Activated naive CD4-positive, alpha-beta T cell treated with anti-CD3 and anti-CD28 coated beads for 36 hours (primary cell): ENCODE measurements around the gene RCAN1. TPM values are rescaled to one million over a fixed set of nuclear protein-coding genes. Genes with fewer than 3 reads are reported as not detected.

Source experiments
- CTCF ChIA-PET: fragments of 350-600 bp; sonication (Branson Sonifier 250); formaldehyde crosslinking; loops from one replicate; lab custom pipeline; 2021; ENCODE audit warnings: antibody characterized with exemption; lab: Charles Lee
- DNase-seq: peaks from one replicate; pipeline ENCODE4 v3.0.0-alpha.2; 2020
- H3K27ac Mint-ChIP-seq: one replicate; pipeline ENCODE4 v1.8.0; 2021; ENCODE audit warnings: mild to moderate bottlenecking, mixed read lengths
- H3K27me3 Mint-ChIP-seq: one replicate; pipeline ENCODE4 v1.8.0; 2021; ENCODE audit warnings: low read depth, mixed read lengths
- H3K36me3 Mint-ChIP-seq: one replicate; pipeline ENCODE4 v1.8.0; 2021; ENCODE audit warnings: low read depth, mixed read lengths
- H3K4me1 Mint-ChIP-seq: one replicate; pipeline ENCODE4 v1.8.0; 2021; ENCODE audit warnings: low read depth, mixed read lengths
- H3K4me3 Mint-ChIP-seq: one replicate; pipeline ENCODE4 v1.8.0; 2021; ENCODE audit warnings: mild to moderate bottlenecking, moderate library complexity, mixed read lengths
- H3K9me3 Mint-ChIP-seq: one replicate; pipeline ENCODE4 v1.8.0; 2021; ENCODE audit warnings: mixed read lengths
- intact Hi-C: fragments of 100-400 bp; cut with micrococcal nuclease; formaldehyde crosslinking; loops from one replicate; pipeline ENCODE4 v1.15.1; 2023
- total RNA-seq, 2 experiments: library from RNA; stranded (reverse); gene quantifications; one replicate each; pipeline ENCODE4 v1.2.3, GENCODE V29; 2021

RCAN1 gene
- total RNA-seq, 2 experiments from 2014 or later = 2.3 to 2.9 TPM

DNA sequence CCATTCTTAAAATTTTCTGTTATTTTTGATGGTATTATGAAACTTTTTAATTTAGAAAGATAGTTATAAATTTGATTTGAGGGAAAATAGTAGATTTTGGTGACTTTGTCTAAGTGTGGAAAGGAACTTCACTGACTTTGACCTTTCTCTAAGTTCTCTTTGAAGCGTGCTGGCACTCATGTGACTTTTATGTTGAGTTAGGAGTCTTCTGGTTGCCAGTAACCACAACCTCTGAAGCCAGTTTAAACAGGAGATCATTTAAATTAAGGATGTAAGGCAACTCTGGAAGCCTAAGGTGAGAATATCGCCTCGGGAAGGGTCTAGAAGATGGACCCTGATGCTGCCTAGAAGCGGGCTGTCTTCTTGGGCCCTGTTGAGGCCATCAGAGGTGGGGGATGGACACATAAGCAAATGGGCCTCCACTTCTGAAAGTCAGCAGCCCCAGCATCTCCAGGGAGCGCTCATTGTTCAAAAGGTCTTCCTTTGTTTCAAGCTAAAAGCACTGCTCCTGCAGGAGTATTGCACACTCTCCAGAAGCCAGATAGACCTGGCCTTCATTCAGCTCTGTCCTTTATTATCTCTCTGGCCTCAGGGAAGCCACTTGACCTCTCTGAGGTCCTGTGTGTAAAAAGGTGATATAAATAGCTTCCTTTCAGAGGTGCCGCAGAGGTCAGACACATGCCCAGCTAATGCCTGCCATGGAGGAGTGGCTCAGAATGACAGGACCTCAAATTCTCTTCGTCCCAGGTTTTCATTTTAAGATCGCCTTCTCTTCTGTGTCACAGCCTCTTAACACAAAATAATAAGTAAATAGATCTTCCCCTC lies 5.1 kb upstream of the RCAN1 start:
- no peaks in the 10 kb centered on the region for H3K9me3 Mint-ChIP-seq
- H3K4me1 Mint-ChIP-seq = peaks cover 3% of the 10 kb centered on the region
- peaks cover 3% of the 10 kb centered on the region for H3K27me3 Mint-ChIP-seq
- intact Hi-C loops = loop anchor here (5.0 kb wide), 1 partner anchor 703 kb away; the partner anchor contains the start of gene ATP5PO
- CTCF ChIA-PET = interaction anchor here (0.9 to 2.0 kb wide), 3 partner anchors 11 to 252 kb away, joined by 3 to 9 read pairs (median 4); no protein-coding TSS in a partner anchor
- no peak overlapping the region for H3K27ac Mint-ChIP-seq
- DNase-seq = no peak
- H3K36me3 Mint-ChIP-seq = no peaks in the 10 kb centered on the region
- no peak overlapping the region for H3K4me3 Mint-ChIP-seq

DNA sequence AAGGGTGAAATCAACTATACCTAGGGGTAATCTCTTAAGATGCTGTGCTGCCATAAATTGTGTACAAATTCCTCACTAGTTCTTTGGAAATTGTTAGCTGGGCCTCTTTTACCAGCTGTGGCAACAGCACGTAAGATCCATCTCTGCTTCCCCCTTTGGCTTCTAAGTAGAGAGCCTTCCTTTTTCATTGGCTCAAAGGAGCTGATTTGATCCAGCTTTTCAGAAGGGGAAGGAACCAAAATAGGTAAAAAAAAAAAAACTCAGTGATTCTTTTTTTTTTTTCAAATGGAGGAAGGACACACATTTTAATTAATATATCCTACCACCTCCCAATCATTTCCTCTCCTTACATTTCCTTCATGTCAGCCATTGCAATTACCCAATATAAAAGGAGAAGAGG lies 4.0 kb upstream of the RCAN1 start:
- Mint-ChIP-seq H3K9me3 (no peaks in the 10 kb centered on the region), H3K4me1 (peaks cover 6% of the 10 kb centered on the region), H3K36me3 (no peaks in the 10 kb centered on the region), H3K27ac (no peak overlapping the region), H3K4me3 (no peak overlapping the region), H3K27me3 (peaks cover 3% of the 10 kb centered on the region)
- CTCF ChIA-PET = interaction anchor here (1.2 to 1.7 kb wide), 2 partner anchors 12 to 16 kb away, joined by 4 to 6 read pairs; no protein-coding TSS in a partner anchor
- DNase-seq = no peak
- intact Hi-C loops = loop anchor here (5.0 kb wide), 1 partner anchor 702 kb away; the partner anchor contains the start of gene ATP5PO

DNA sequence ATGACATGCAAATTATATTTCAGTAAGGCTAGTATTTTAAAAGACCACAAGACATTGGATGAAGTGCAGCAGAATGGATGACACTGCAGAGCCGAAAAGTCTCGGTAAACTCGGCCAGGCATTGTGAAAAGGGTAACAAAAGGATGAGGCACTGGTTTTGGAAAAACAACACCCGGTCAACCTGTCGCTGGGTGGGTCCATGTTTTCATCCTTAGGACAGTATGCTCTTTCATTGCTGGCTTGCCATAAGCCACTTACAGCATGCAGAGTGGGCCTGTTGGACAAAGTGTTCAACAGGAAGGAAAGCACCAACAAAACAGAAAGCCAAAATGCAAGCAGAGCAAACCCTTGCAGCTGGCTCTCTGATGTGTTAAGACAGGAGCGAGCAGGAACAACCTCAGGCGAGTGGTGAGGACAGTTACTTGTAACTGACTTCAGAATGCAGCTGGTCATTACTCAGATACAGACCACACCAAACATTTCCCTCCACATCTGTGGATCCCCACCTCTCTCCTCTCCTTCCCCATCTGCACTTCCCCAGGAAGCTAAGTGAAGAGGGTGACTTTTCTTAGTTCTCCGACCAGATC lies 2.9 kb upstream of the RCAN1 start:
- Mint-ChIP-seq H3K27ac (no peak overlapping the region), H3K4me3 (no peak overlapping the region), H3K36me3 (no peaks in the 10 kb centered on the region), H3K9me3 (no peaks in the 10 kb centered on the region), H3K4me1 (peaks cover 13% of the 10 kb centered on the region), H3K27me3 (no peaks in the 10 kb centered on the region)
- no peak for DNase-seq
- CTCF ChIA-PET = interaction anchor here (0.6 to 1.7 kb wide), 3 partner anchors 13 to 1181 kb away, joined by 4 to 6 read pairs (median 5); no protein-coding TSS in a partner anchor
- intact Hi-C loops = loop anchor here (5.0 kb wide), 1 partner anchor 701 kb away; the partner anchor contains the start of gene ATP5PO

DNA sequence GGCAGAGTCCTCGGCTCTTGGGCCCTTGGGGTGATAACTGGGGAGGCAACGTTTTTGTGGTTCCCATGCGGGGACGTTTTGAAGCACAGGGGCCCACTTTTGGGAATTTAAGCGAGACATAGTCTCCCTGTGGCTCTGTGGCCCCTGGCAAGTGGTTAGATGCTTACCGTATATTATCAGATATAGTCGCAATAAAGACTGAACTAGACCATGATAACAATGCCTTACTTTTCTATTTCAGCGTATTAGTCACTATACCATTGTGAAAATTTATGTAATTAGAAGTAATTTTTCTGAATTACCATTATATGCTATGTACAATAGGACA lies 538 bp upstream of the RCAN1 start:
- no peak for DNase-seq
- Mint-ChIP-seq H3K36me3 (no peaks in the 10 kb centered on the region), H3K9me3 (no peaks in the 10 kb centered on the region), H3K4me3 (peak overlapping the region; percentile 84), H3K27ac (peak overlapping the region; percentile 48), H3K27me3 (no peaks in the 10 kb centered on the region), H3K4me1 (peaks cover 17% of the 10 kb centered on the region)
- intact Hi-C loops = loop anchor here (1.0 to 5.0 kb wide), 2 partner anchors 698 to 974 kb away; partner anchors contain the start of genes ATP5PO and CRYZL1
- CTCF ChIA-PET = interaction anchor here (1.4 kb wide), 2 partner anchors 13 to 248 kb away, joined by 4 to 6 read pairs; no protein-coding TSS in a partner anchor

DNA sequence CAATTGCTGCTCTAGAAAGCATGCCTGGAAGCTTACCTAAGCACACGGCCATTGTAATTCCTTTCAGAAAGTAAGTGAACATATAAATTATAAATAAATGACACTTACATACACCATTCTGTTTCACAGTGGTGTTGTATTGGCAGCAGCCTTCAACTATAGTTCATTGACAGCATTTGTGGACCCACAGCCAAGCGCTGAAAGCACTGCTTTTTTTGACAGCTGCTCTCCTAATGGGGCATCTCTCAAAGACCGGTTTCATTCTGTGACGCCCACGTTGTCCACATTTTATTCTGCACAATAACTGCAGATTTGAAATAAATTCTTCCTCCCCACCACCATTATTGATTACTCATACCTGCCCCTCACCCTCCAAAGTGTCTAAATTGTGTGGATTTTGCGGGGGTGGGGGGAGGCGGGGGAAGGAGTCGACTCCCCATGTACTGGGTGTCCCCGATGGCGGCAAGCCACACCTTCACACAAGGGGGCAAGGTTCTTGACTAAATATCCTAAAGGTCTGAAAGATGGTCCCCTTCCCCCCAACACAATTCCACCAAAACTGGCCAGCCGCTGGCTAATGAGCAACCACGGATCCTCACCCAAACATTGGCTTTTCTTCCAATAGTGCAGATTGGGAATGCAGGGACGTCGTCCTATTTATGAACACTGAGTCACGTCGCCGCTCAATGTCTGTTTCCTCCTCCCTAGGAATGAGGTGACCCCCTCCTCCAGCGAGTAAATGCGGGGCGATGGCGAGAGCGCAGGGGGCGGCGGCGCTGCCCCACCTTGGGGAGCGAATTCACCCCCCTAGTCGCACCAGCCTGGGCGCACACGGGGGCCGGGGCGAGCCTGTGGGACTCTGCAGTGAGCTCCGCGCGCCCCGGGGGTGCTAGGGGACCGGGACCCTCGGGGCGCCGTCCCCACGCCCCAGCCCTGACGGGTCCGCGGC lies 960 bp downstream of the RCAN1 start:
- peak overlapping the region; percentile 78 for H3K4me3 Mint-ChIP-seq
- DNase-seq = peak; percentile 12
- H3K27me3 Mint-ChIP-seq = no peaks in the 10 kb centered on the region
- no peaks in the 10 kb centered on the region for H3K9me3 Mint-ChIP-seq
- H3K27ac Mint-ChIP-seq = peak overlapping the region; percentile 41
- H3K36me3 Mint-ChIP-seq = no peaks in the 10 kb centered on the region
- CTCF ChIA-PET = interaction anchor here (1.3 to 1.6 kb wide), 3 partner anchors 17 to 251 kb away, joined by 3 to 6 read pairs (median 4); no protein-coding TSS in a partner anchor
- intact Hi-C loops = no loop called here
- H3K4me1 Mint-ChIP-seq = peaks cover 17% of the 10 kb centered on the region

DNA sequence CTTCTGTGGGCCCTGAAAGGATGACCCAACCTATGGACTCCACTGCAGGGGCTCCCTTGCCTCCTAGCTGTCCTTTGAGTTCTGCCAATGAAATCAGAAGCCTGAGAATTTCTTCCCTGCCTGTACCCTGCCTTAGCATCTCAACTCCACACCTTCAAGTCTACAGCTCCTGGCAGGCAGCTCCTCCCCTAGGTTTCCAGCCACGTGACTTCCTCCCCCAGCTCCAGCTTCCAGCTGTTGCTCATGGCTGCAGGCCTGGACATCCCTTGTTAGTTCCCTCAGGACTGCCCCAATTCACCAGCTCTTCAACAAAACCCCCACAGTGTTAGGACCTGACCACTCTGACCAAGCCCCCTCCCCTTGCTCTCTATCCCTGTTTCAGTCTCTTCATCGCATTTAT lies 2.4 kb downstream of the RCAN1 start:
- Mint-ChIP-seq H3K4me1 (peaks cover 17% of the 10 kb centered on the region), H3K27me3 (no peaks in the 10 kb centered on the region), H3K27ac (no peak overlapping the region), H3K4me3 (no peak overlapping the region), H3K9me3 (no peaks in the 10 kb centered on the region), H3K36me3 (no peaks in the 10 kb centered on the region)
- no peak for DNase-seq
- intact Hi-C loops = no loop called here
- CTCF ChIA-PET = interaction anchor here (0.8 to 3.5 kb wide), 7 partner anchors 10 to 250 kb away, joined by 3 to 15 read pairs (median 4); no protein-coding TSS in a partner anchor

DNA sequence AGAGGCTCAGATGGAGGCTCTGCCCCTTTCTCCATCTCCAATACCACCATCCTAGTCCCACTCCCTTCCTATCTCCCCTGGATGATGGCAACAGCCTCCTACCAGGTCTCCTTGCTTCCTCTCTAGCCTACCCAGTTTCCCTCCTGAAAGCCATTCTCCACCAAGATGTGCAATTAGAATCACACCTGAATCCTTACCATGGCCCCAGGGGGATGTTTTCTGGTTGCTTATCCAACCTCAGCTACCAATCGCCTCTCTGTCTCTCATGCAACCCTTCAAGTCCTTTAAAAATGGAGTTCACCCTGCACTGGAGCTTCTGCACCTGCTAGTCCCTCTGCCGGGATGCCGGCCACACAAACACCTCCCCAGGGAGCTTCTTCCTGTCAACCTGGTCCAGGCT lies 2.9 kb downstream of the RCAN1 start:
- no peaks in the 10 kb centered on the region for H3K9me3 Mint-ChIP-seq
- H3K4me1 Mint-ChIP-seq = peaks cover 17% of the 10 kb centered on the region
- no peak overlapping the region for H3K27ac Mint-ChIP-seq
- no peaks in the 10 kb centered on the region for H3K27me3 Mint-ChIP-seq
- H3K36me3 Mint-ChIP-seq = no peaks in the 10 kb centered on the region
- CTCF ChIA-PET = interaction anchor here (0.8 to 3.5 kb wide), 7 partner anchors 9 to 250 kb away, joined by 4 to 15 read pairs (median 5); no protein-coding TSS in a partner anchor
- intact Hi-C loops = no loop called here
- no peak overlapping the region for H3K4me3 Mint-ChIP-seq
- DNase-seq = no peak

DNA sequence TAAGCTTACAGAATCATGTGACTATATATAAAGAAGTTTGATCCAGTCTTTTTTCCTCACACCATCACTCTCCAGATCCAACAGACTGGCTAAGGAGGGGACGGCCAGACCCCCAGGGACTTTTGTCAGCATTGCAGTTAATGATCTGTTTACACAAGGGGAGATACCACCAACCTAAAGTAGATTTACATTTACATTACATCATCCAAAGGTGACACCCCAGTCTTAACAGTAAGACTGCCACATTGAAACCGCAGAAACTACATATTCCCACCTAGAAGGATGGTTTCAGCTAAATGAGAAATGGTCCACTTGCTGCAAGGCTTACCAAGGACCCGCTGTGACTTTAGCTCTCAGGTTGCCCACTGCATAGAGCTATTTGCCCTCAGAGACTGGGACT lies 3.4 kb downstream of the RCAN1 start:
- Mint-ChIP-seq H3K27ac (no peak overlapping the region), H3K4me1 (peaks cover 17% of the 10 kb centered on the region), H3K9me3 (no peaks in the 10 kb centered on the region), H3K4me3 (no peak overlapping the region), H3K36me3 (no peaks in the 10 kb centered on the region), H3K27me3 (no peaks in the 10 kb centered on the region)
- CTCF ChIA-PET = interaction anchor here (1.0 to 3.5 kb wide), 5 partner anchors 8 to 247 kb away, joined by 3 to 15 read pairs (median 6); partner anchors contain the start of gene KCNE2
- intact Hi-C loops = no loop called here
- DNase-seq = no peak

DNA sequence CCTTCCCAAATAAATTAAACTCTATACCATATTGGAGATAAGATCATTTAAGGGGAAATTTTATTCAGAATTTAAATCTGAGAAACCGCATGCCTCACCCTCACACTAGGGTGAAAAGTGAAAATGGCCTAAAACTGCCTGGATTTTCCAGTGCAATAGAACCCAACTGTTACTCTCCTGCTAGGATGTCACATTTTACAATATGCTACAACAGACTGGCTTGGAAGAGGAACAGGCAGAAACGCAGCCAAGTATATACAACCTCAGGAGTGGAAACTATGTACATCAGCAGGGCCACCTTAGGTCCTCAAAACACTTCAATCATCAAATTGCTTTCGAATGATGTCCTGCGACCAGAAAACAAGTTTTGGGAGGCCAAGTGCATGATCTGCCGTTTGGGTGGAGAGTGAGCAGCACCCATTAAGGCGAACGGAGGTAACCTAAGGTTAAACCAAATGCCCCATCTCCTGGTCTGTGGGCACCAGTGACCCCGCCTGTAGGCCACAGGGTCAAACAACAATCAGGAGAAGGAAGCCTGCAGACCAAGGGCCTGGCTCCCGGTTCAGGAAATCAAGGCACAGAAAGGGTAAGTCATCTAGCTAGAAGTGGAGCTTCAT lies 4.9 kb downstream of the RCAN1 start:
- H3K27ac Mint-ChIP-seq = no peak overlapping the region
- no peak for DNase-seq
- no peaks in the 10 kb centered on the region for H3K36me3 Mint-ChIP-seq
- H3K9me3 Mint-ChIP-seq = no peaks in the 10 kb centered on the region
- CTCF ChIA-PET = interaction anchor here (1.0 to 3.5 kb wide), 3 partner anchors 9 to 245 kb away, joined by 4 to 15 read pairs (median 7); partner anchors contain the start of gene KCNE2
- intact Hi-C loops = no loop called here
- H3K27me3 Mint-ChIP-seq = no peaks in the 10 kb centered on the region
- H3K4me3 Mint-ChIP-seq = no peak overlapping the region
- H3K4me1 Mint-ChIP-seq = peaks cover 14% of the 10 kb centered on the region

DNA sequence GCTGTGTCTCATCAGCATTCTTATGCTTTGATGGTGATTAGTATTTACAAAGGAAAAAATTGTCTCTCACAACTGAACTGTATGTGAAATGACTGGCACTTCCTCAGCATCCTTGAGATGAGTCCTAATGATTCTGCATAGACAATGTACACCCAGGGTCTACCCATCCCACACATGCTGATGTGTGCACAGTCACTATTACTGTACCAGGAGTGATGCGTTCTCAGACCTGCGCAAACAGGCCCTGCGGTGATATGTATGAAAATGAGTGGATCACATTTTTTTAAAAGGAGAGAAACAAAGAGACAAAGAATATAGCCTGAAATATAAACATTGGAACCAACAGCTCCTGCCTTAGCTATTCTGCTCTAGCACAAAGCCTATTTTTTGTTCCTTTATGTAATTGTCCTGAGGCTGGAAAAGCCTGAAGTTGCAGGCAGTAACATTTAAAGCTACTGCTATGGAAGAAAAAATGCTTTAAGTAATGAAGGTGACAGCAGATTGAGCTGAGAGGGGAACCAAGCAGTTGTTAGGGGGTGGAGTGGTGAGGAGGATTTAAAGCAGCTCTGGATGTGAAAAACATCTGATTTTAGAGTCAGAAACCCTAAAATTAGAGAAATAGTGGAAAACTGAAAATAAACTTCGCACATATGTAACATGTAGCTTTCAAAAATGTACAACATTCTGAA lies 5.5 kb downstream of the RCAN1 start:
- CTCF ChIA-PET = interaction anchor here (1.0 to 2.4 kb wide), 3 partner anchors 19 to 245 kb away, joined by 4 to 7 read pairs (median 6); partner anchors contain the start of gene KCNE2
- no peak overlapping the region for H3K4me3 Mint-ChIP-seq
- H3K36me3 Mint-ChIP-seq = no peaks in the 10 kb centered on the region
- no peak for DNase-seq
- no peaks in the 10 kb centered on the region for H3K27me3 Mint-ChIP-seq
- H3K27ac Mint-ChIP-seq = no peak overlapping the region
- peaks cover 14% of the 10 kb centered on the region for H3K4me1 Mint-ChIP-seq
- intact Hi-C loops = no loop called here
- no peaks in the 10 kb centered on the region for H3K9me3 Mint-ChIP-seq
